ENCODE measurements around the gene LSM8.
"Not testable (repeated sequence)": the region's sequence is repeated elsewhere in the genome, so short reads cannot be mapped to it uniquely, and the experiment has no call there.

LSM8 gene

DNA sequence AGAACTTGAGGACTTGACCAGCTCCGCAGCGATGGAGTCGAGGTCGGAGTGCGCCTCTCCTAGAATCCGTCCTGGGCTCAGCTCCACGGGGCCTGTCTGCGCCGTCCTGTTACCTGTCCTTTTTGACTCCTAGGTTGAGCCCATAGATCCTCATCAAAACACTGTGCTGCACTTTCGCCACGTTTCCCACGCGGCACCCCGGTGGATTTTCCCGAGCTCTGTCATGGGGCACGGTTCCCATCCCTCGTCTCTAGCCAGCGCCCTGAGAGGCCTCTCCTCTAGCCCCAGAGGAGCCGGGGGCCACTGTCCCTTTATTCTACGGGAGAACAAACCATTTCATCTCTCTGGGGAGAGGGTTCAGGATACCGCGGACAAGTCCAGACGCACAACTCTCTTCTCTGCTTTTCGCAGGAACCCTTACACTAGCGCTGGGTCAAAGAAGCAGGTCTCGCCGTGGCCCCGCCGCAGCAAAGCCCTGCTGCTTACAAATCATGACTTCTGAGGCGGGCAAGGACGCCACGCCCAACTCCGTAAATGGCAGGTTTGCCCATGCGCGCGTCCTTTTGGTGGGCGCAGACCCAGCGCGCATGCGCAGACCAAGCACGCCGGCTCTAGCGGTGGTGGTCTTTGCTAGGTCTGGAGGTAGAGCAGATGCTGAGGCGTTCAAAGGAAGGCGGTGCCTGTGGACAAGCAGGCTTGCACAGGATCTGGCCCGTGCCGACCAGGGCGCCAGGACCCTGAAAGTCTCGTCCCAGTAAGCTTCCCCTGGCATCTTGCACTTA is 30.3 kb downstream of the LSM8 start:
- DNase-seq, result peak; percentile 60 to 70

GRCh38 chr7:118214833-118215182 is 30.8 kb downstream of the LSM8 start:
- no peak for DNase-seq

- no peak for DNase-seq
Measured at GRCh38 chr7:118217210-118217619, 33.3 kb downstream of the LSM8 start.

- no peak for DNase-seq
Measured at GRCh38 chr7:118218413-118219156, 34.6 kb downstream of the LSM8 start.

GRCh38 chr7:118219157-118219512 is 35.2 kb downstream of the LSM8 start:
- DNase-seq, result no peak

GRCh38 chr7:118220583-118220982 is 36.6 kb downstream of the LSM8 start:
- no peak for DNase-seq

- DNase-seq, result no peak
Measured at GRCh38 chr7:118222591-118222990, 38.6 kb downstream of the LSM8 start.

GRCh38 chr7:118224521-118224920 is 40.6 kb downstream of the LSM8 start, which contains the start of gene ANKRD7:
Gene ANKRD7 (plus strand): TSS chr7:118224704. CDS start chr7:118224831, 127 bp downstream.
- DNase-seq, result no peak

DNA sequence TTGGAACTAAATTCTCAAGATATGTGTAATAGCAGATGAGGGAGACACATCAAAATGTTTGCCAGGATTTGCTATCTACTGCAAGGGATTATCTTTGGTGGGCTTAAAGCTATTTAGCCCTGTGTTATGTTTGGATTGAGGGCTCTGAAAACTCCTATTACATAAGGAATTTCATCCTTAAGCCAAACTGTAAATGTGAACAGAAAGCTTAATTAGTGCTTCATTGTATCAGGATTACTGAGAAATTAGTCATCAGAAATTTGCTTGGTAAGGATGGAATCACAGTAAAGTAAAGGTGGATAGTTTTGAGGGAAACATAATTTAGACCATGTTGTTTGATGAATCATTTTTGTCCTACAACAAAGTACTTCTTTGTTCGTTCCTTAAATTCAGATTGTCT is 48.9 kb downstream of the LSM8 start:
- no peak for DNase-seq

DNA sequence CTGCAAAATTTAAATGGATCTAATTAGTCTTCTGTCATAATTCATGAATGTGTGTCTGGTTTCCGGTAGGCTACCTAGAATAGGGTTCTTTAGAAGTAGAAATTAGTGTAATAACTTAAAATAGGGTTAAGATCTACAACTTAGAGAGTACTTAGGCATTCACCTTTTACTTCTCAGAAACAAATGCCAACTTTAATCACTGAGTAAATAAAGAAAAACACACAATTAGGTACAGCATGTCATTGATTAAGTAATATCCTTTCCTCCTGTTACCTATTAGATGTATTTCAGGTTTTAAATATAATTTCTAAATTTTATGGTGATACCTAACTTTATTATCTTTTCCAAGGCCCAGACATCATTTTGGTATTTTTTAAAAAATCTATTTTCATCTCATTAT is 49.8 kb downstream of the LSM8 start:
- DNase-seq, result no peak

DNA sequence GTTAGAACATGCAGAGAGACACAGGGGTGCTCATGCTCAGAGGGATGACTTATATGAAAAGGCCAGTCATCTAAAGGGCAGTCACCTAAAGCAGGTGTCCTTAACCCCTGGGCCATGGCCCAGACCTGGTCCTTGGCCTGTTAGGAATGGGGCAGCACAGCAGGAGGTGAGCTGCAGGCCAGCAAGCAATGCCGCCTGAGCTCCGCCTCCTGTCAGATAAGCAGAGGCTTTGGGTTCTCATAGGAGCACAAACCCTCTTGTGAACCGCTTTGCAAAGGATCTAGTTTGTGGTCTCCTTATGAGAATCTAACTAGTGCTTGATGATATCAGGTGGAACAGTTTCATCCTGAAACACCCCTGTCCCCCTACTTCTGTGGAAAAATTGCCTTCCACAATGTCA is 55.0 kb downstream of the LSM8 start:
- no peak for DNase-seq

GRCh38 chr7:118240320-118240719 is 56.4 kb downstream of the LSM8 start:
- not testable (repeated sequence) for DNase-seq
